CD4-positive, alpha-beta T cell treated with Interleukin-12 subunit alpha and Interleukin-12 subunit beta, for 1 hour (primary cell): Measurements from ENCODE around the gene SLC2A9.
"Not testable (repeated sequence)": the region's sequence is repeated elsewhere in the genome, so short reads cannot be mapped to it uniquely, and the experiment has no call there.

Source experiments
- DNase-seq: peaks from one replicate; pipeline ENCODE4 v3.0.0-alpha.2; 2020

SLC2A9 gene

DNA sequence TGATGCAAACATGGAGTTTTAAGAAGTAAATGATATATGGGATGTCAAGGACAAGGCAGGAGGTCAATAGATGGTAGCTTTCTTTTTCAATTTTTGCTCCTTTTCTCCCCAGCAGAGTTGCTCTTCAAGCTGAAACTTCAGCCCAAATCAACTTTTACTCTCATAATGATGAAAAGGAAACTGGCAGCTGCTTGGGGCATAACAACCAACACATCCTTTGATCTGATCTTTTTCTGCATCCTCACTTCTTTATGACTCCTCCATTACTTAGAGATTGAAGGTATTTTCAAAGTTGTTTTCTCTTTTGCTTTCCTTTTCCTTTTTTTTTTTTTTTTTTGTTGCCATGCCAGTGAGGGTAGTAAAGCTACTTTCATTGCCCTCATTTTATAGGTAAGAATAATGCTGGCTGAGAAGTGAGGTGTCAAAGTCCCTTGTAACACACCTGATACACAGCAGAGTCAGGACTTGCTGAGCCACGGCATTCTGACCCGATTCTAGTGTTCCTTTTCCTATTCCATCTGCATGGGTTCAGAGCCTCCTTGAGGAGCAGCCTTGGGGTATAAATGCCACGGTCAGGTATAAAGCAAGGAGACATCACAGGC lies 26.9 kb downstream of the SLC2A9 start:
- DNase-seq = no peak

DNA sequence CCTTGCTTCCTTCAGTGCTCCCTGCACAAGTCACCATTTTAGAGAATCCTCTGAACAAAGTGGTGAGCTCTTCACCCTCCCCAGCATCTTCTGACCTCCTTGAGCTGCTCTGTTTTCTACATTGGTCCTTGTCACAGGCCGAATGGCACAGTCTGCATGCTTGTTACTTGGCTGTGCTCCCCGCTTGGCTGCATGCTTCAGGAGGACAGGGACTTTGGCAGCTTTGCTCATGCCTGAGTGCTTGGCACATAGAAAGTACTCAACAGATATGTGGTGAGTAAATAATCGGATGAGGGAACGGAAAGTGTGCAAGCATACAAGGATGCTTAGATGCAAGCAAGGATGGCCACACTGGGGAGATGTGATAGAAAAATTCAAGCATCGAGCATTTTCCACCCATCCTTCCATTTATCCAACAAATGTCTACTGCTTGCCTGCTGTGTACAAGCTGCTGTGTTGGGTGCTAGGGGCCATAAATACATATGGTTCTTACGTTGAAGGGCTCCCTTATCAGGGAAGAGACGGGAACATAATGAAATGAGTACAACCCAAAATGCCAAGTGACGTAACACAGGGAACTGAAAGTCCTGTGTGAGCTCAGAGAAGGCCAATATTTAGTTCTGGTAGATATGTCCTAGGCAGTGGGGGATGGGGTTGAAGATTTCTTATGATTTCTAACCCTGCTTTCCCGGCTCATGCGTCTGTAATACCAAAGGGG lies 31.2 kb downstream of the SLC2A9 start:
- no peak for DNase-seq

DNA sequence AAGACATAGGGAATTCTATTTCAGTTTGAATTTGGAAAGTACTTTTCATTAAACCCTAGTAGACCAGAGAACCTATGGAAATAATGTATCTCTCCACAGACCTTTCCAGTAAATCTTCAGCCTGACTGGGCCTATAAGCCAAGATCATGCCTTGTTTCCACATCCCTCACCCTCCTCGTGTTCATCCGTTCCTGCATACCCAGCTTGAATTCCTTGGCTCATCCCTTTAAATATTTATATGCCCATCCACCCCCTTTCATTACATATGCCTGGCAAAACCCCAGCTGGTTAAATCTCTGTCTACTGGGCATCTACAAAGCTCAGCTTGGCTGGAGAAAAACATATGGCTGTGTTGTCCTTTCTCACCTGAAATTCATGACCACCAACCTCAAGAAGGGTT lies 32.4 kb downstream of the SLC2A9 start:
- DNase-seq = no peak

DNA sequence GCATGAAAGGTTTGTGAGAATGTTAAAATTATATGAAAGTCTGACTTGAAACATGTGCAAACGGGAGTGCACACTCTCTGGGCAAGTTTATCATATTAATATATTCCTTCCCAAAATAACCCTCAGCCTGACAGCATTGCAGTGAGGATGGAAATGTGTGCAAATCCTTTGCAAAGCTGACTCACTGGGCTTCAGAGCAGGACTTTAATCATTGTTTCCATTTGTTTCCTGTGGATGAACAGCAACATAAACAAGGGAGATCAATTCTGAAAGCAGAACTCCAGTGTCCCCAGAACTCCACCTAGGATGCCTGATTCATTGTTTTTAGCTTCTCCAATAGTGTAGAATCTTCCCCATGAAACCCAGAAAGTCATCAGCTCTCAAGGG lies 32.9 kb downstream of the SLC2A9 start:
- DNase-seq = no peak

DNA sequence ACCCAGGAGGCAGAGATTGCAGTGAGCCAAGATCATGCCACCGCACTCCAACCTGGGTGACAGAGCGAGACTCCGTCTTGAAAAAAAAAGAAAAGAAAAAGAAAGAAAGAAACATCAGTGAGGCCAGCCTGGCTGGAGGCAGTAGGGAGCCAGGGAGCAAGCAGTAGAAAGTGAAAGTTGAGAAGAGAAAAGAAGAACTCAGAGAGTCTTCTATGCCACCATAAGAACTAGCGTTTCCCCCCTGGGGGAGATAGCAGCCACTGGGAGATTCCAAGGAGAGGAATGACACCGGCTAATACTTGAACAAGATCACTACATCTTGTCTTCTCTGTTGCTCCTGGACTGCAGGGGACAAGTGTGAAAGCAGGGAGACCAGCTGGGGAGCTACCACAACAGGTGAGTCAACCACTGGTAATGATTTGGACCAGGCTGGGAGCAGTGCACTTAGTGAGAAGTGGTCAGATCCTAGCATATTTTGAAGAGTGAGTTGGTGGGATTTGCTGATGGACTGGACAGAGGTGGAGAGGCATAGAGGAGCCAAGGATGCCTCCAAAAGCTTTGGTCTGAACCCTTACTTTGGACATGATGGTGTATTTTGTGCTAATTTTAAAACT lies 33.4 kb downstream of the SLC2A9 start:
- DNase-seq = no peak

GRCh38 chr4:9984621-9985020 lies 36.7 kb downstream of the SLC2A9 start:
- DNase-seq = no peak

DNA sequence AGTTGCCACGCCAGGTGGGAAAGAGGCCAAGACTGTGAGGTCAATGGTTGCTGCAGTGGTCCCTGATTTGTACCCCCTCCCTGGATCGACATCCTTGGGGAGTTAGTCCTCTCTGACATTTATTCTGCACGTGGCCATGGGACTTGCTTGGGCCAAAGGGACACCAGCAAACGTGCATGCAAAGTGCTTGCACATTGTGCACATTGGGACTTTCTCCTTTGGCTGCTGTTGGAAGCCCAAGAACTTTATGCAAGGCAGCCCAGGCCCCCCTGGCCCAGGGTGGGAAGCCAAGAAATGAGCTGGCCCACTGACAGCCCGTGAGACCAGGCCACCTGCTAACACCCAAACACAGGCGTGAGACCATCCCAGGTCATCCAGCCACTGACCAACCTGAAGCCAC lies 38.1 kb downstream of the SLC2A9 start:
- DNase-seq = no peak

DNA sequence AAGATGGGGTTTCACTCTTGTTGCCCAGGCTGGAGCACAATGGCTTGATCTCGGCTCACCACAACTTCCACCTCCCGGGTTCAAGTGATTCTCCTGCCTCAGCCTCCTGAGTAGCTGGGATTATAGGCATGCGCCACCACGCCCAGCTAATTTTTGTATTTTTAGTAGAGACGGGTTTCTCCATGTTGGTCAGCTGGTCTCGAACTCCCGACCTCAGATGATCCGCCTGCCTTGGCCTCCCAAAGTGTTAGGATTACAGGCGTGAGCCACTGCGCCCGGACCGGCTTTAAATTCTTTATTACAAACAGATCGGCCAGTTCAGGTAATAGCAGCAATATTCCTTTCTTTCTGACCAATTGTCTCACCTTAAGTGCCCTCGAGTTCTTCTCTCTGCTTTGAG lies 39.4 kb downstream of the SLC2A9 start:
- not testable (repeated sequence) for DNase-seq

GRCh38 chr4:9980898-9981297 lies 40.4 kb downstream of the SLC2A9 start:
- DNase-seq = no peak

DNA sequence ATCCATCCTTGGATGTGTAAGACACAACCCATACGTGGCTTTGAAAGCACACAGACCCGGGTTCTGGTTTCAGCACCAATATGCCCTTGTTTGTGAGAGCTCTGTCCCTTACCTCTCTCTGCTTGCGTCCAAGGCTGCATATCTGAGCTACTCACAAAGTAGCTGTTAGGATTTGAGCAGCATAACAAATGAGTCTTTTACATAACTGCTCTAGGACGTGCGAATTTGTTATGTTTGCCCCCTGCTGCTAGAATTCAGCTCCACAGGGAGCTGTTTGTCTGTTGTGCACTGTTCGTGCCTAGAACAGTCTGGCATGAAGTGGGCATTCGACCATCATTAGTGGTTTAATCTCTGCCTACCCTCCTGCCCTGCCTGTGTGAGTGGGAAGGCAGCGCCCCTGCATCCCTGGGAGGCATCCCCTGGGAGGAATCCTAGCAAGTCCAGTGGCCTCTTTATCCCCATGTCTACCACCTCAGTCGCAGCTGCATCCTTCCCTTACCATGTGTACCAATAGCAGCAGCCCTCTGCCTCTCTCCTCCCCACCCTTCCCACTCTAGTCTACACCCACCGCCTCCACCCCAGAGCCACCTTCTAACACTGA lies 42.1 kb downstream of the SLC2A9 start:
- no peak for DNase-seq

DNA sequence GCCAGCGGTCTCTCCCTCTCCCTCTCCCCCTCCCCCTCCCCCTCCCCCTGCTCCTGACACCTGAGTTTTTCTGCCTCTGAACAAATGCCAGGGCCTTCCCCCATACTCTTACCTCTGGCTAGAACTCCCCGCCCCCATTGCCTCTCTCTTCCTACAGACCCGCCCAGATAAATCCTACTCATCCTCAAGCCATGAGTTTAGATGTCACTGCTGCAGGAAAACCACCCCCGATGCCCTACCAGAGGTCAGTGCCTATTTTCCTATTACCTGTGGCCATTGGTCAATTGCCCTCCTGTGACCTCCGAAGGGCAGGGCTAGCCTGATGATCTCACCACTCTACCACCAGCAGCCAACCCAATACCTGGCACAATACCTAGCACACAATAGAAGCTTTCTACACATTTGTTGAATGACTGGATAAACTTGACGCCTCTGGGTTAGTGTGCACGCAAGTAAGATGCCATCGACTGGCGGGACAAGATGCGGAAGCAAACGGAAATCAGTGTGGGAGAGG lies 43.7 kb downstream of the SLC2A9 start:
- DNase-seq = no peak

GRCh38 chr4:9976781-9977180 lies 44.5 kb downstream of the SLC2A9 start:
- no peak for DNase-seq

- no peak for DNase-seq
Measured at GRCh38 chr4:9976293-9976692, 45.0 kb downstream of the SLC2A9 start.

GRCh38 chr4:9971711-9972110 lies 49.6 kb downstream of the SLC2A9 start:
- DNase-seq = no peak

- DNase-seq = no peak
Measured at GRCh38 chr4:9970399-9971011, 50.8 kb downstream of the SLC2A9 start.

GRCh38 chr4:9969526-9970398 lies 51.5 kb downstream of the SLC2A9 start:
- no peak for DNase-seq

- no peak for DNase-seq
Measured at GRCh38 chr4:9968472-9968871, 52.8 kb downstream of the SLC2A9 start.

GRCh38 chr4:9964879-9965278 lies 56.4 kb downstream of the SLC2A9 start:
- DNase-seq = no peak

GRCh38 chr4:9963328-9963727 lies 58.0 kb downstream of the SLC2A9 start:
- no peak for DNase-seq

GRCh38 chr4:9962611-9963314 lies 58.5 kb downstream of the SLC2A9 start:
- no peak for DNase-seq

DNA sequence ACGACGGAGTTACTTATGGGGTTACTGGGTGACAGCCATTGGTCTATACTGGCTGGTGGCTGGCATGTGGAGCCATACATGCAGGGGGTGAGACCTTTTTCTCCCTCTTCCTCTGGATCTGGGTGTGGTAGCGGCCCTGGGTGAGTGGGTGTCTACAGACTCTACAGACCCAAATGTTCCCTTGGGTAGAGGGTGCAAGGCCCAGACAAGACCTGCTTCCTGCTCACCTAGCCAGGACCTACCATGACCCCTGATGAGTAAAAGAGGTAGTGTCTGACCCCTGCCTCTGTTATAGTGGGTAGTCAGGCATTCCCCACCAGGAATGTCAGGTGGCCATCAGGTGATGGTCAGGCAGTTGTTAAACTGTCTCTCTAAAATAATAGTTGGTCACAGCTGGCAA lies 66.8 kb downstream of the SLC2A9 start:
- DNase-seq = no peak

DNA sequence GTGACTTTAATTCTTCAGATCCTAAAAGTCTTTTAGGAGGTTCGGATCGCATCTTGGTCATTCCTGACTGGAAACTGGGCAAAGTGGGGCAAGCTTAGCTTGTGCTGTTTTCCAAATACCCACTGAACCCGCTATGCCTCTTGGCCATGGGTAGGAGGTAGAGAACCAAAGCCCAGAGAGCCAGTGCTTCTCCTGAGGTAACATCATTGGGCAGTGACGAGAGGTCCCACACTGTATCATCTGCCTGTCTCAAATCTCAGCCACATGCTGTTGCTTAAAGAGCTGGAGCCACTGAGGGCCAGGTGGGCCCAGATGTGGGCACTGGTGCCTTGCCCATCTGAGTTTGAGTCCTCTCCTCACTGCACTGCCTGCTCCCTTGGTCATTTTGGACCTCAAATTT lies 68.2 kb downstream of the SLC2A9 start:
- no peak for DNase-seq
